ENCODE results near the gene OTULIN.
A peak's percentile ranks its signal among the peaks of the same experiment; 100 is the strongest.

OTULIN gene

DNA sequence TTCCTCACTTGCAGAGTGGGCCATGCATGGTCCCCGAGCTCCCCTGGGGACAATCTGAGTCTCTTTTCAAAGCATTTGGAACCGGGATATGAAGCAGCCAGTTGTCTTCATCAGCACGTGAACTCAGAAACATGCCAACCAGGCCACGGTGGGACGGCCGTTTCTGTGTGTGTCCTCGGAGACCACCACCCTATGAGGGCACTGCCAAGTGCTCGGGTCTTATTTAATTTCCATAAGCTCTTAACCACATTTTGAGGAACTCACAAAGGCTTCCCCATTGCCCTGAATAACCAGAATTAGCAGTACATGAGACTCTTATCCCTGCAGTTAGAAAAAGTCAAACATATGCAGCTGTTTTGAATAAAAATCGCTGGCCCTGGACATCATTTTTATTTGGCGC lies 60.1 kb downstream of the OTULIN start:
- FAIRE-seq: no peak

DNA sequence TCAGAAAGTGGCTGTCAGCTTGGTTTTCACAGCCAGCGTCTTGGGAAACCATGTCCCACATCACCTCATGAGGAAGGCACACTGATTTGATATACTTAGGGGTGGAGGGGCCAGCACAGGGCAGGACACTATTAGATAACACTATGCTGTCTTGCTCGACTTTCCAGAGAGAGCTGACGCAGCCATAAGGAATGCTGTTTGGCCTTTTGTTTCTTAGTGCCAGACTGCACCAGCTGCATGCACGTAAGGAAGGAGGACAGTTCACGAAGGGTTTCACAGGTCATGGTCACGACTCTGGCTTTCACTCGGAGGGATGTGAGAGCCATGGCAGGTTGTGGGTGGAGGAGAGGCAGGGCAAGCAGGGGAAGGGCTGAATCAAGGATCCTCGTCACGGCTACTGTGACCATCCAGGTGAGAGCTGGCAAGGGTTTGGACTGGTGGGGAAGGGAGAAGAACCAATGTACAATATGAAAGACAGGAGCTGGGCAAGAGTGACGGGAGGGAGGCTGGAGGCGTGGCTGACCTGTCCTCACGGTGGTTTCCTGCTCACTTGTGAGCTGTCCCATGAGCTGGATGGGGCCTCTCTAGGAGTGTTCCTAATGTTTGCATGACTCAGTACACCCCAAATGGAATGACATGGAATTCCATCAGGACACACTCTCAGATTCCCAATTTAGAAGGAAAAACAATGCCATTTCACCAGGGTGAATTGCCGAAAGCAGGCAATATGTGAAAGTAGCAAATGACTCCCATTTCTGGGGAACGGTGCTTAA lies 61.7 kb downstream of the OTULIN start:
- DNase-seq (ENCODE audit: insufficient read length, low spot score) (no peak), FAIRE-seq (no peak)

More for the DNA sequence above, 60.1 kb downstream of the OTULIN start:
- no peak for DNase-seq (ENCODE audit: insufficient read length, low spot score)
- TF ChIP-seq, protein P1, sequence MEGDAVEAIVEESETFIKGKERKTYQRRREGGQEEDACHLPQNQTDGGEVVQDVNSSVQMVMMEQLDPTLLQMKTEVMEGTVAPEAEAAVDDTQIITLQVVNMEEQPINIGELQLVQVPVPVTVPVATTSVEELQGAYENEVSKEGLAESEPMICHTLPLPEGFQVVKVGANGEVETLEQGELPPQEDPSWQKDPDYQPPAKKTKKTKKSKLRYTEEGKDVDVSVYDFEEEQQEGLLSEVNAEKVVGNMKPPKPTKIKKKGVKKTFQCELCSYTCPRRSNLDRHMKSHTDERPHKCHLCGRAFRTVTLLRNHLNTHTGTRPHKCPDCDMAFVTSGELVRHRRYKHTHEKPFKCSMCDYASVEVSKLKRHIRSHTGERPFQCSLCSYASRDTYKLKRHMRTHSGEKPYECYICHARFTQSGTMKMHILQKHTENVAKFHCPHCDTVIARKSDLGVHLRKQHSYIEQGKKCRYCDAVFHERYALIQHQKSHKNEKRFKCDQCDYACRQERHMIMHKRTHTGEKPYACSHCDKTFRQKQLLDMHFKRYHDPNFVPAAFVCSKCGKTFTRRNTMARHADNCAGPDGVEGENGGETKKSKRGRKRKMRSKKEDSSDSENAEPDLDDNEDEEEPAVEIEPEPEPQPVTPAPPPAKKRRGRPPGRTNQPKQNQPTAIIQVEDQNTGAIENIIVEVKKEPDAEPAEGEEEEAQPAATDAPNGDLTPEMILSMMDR (IDR thresholded peaks at IDR 0.05; ENCODE audit: insufficient read depth, missing control alignments): no peak

DNA sequence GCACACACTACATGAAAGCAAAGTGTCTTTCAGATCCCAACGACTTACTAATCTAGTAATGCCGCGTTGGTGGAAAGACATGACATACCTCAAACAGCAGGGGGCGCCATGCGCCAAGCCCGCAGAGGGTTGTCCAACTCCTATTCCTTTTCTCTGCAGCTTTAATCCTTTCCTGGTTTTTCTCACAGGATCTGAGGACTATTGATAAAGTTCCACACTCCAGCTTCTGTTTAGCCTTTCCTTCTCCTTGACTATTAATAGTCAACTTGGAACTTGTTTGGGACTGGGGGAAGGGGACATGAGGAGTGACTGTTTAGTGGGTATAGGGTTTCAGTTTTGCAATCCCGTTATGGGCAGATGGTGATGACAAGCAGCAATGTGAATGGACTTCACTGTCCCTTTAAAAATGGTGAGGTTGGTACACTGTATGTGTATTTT lies 62.9 kb downstream of the OTULIN start:
- FAIRE-seq: peak; percentile 90
- TF ChIP-seq, protein P1 (IDR thresholded peaks at IDR 0.05; ENCODE audit: insufficient read depth, missing control alignments): peak; percentile 91
- peak; percentile 60 for DNase-seq (ENCODE audit: insufficient read length, low spot score)

More for the DNA sequence above, 61.7 kb downstream of the OTULIN start:
- TF ChIP-seq, protein P1 (IDR thresholded peaks at IDR 0.05; ENCODE audit: insufficient read depth, missing control alignments): no peak

DNA sequence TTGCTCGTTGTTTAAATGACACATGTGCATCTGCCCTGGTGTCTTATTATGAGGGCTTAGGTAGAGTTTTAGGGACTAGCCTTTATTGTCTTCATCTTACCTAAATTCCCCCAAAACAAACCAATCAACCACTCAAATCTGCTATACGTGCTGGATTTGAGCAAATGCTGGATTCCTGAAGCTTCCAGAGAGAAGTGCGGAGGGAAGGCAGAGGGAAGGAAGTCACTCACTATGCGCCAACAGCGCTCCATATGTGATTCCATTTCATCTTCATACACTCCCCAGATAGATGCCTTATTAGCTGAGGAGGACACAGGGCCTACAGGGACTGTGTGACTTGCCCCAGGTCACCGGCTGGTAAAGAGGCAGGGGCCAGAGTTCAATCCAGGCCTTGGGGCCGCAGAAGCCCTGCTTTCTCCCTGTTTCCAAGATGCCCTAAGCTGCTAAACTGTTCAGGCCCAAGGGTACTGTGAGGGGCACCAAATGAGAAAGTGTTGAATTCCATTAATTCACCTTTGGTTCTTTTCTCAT lies 63.5 kb downstream of the OTULIN start:
- FAIRE-seq (no peak), DNase-seq (ENCODE audit: insufficient read length, low spot score) (no peak)
- TF ChIP-seq, protein P1 (IDR thresholded peaks at IDR 0.05; ENCODE audit: insufficient read depth, missing control alignments): no peak

DNA sequence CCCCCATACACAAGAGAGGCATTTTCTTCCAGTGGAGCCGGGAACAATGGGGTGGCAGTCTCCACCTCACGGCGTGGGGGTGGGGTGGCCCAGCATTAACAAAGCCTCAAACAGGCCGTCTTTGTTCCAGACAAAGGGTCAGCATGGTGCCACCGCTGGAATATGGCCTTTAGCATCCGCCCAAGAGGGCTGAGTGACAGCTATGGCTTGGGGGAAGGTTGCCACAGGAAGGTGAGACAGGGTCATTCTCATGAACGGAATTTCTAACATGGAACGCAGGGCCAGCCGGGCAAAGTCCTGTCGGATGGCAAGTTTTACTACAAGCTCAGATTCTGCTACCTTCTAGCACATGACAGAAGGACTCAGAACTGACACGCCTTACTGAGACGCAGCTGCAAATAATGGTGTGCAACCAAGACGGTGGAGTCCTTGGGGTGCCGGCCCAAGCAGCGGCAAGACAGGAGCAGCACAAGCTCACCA lies 64.0 kb downstream of the OTULIN start:
- FAIRE-seq (no peak), DNase-seq (ENCODE audit: insufficient read length, low spot score) (no peak)
- TF ChIP-seq, protein P1 (IDR thresholded peaks at IDR 0.05; ENCODE audit: insufficient read depth, missing control alignments): no peak

DNA sequence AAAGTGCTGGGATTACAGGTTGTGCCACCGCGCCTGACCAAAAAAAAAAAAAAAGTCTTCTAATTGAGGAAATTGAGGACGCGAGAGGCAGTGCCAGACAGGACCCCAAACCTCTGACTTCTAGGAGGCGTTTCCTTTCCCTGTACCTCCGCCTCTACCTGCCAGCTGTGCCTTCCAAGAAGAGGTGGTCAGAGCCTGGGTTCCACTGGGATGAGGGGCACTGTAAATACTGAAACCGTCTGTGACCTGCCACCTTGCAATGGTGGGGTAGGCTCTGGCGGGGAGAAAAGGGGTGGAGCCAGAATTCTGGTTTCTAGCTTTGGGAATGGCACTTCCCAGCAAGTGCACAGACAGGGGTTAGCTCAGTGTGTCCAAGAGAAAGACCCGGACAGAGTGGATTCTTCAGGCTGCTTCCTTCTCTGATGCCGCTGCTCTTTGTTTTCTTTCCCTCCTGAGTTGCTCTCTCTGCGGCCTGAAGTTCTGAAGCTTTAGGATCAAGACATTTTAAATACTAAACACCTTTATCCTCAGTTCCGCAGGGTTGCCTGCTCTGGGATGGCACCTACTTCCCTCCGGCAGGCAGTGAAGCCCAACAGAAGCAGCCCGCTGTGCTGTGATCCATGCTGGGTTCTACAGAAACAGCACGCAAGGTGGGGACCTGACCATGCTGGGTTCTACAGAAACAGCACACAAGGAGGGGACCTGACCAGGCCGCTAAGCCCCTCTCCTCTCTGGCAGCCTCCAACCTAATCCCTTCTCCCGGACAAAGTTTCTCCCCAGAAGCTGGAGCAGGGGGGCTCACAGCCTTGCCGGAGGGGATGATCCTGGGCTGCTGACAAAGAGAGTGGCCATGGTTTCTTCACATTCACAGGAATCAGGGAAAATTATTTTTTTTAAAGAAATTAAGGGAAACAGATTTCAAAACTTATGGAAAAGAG lies 65.2 kb downstream of the OTULIN start:
- FAIRE-seq (no peak), DNase-seq (ENCODE audit: insufficient read length, low spot score) (no peak)
- TF ChIP-seq, protein P1 (IDR thresholded peaks at IDR 0.05; ENCODE audit: insufficient read depth, missing control alignments): no peak

Data from D721Med (cell line).